Astrocyte (in vitro differentiated cells and primary cell): ENCODE data around the gene KDM1A.

Experiments used
- EZH2 ChIP-seq: IDR thresholded peaks from 2 replicates; pipeline ENCODE4 v1.6.1; 2012; ENCODE audit warnings: mild to moderate bottlenecking, low read length, inconsistent platforms; ENCODE audit not compliant: insufficient read depth
- TF ChIP-seq, protein P1 (sequence below): IDR thresholded peaks from 2 replicates; pipeline ENCODE4 v1.5.1; 2011; ENCODE audit warnings: low read depth, mild to moderate bottlenecking, inconsistent platforms, low read length, moderate library complexity; ENCODE audit not compliant: insufficient read depth

GRCh38 chr1:23021834-23022233, 2.6 kb downstream of the KDM1A start:
- TF ChIP-seq, protein P1, sequence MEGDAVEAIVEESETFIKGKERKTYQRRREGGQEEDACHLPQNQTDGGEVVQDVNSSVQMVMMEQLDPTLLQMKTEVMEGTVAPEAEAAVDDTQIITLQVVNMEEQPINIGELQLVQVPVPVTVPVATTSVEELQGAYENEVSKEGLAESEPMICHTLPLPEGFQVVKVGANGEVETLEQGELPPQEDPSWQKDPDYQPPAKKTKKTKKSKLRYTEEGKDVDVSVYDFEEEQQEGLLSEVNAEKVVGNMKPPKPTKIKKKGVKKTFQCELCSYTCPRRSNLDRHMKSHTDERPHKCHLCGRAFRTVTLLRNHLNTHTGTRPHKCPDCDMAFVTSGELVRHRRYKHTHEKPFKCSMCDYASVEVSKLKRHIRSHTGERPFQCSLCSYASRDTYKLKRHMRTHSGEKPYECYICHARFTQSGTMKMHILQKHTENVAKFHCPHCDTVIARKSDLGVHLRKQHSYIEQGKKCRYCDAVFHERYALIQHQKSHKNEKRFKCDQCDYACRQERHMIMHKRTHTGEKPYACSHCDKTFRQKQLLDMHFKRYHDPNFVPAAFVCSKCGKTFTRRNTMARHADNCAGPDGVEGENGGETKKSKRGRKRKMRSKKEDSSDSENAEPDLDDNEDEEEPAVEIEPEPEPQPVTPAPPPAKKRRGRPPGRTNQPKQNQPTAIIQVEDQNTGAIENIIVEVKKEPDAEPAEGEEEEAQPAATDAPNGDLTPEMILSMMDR = no peak
- no peak for TF ChIP-seq EZH2
